Muscle of back (tissue), 11 donors: ENCODE results near the gene SLFN13. TPM values are rescaled to one million over a fixed set of nuclear protein-coding genes. Genes with fewer than 3 reads are reported as not detected.
A peak's percentile ranks its signal among the peaks of the same experiment; 100 is the strongest.
"Not testable (repeated sequence)": the region's sequence is repeated elsewhere in the genome, so short reads cannot be mapped to it uniquely, and the experiment has no call there.

Experiments
- DNase-seq, 3 donors: peaks; one replicate each; pipeline versions ENCODE4 v3.0.0 to v3.0.0-alpha.2; 2013
- polyA plus RNA-seq, 10 donors: library from polyadenylated mRNA; unstranded; fragments of 120-200 nt; gene quantifications; one replicate each; pipeline ENCODE4 v1.2.1, GENCODE V29; 2013; ENCODE audit not compliant: insufficient read length in 10 of 10

The SLFN13 gene
- polyA plus RNA-seq, 10 donors, result 1.7 to 7.3 (median 4.2) TPM

- DNase-seq, result peak; percentile 87 to 98 (median 89)
Measured at GRCh38 chr17:35433075-35433894, 15.3 kb downstream of the SLFN13 start.

DNA sequence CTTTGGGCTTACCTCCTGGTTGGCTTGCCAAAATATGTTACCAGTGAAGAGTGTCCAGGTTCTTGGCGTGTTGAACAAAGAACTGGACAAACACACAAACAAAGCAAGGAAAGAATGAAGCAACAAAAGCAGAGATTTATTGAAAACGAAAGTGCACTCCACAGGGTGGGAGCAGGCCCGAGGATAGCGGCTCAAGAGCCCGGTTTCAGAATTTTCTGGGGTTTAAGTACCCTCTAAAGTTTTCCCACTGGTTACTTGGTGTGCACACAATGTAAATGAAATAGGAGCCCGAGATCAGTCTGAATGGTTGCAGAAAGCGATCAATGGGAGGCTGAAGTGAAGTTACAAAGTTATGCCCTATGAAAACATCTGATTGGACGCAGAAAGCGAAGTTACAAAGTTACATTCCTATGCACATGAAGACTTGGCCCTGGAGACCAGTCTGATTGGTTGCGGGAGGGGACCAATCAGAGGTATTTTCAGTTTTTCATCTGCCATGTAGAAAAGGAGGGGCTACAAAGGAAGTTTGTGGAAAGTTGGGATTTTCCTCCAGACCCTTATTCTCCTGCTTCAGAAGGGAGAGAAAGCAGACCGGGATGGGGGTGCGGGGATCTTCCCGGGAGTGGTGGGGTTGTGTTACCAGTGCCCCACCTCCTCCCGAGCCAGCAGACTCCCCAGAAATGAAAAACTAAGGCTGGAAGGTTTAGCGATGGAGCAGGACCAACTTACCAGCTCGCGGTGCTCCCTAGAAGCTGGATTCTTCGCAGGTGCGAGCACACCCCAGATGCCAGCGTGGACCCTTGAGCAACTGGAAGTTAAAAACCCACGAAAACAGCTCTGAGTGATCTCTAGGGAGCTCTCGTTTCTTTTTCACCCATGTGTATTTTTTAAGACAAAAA lies 16.1 kb downstream of the SLFN13 start, which contains the start of gene SLFN12:
TSS of gene SLFN12 (minus strand) at position 325 of the 899 bp plus-strand sequence. CDS start 9,472 bp downstream, outside the sequence.
- DNase-seq, result peak; percentile 93 to 94 (median 94)

DNA sequence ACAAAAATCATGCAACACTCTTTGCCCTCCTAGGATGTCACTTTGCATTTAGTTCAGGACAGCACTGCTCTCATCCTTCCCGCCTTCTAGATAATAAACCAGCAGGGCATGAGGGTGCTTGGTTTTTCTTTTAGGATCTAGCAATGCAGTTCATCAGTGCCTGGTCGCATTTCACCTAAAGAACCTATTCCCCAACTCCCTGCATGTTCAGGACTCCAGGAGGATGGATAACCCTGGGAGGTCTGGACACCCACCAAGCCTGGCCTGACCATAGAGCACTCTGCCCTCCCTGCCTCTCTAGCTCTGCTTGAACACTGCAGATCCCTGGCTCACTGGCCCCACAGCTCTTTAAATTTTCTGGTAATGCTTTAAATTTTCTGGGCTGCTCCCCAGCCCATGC lies 18.9 kb downstream of the SLFN13 start:
- DNase-seq, result no peak

- no peak for DNase-seq
Measured at GRCh38 chr17:35428229-35428628, 20.3 kb downstream of the SLFN13 start.

GRCh38 chr17:35423761-35424160 lies 24.8 kb downstream of the SLFN13 start:
- DNase-seq, result no peak

DNA sequence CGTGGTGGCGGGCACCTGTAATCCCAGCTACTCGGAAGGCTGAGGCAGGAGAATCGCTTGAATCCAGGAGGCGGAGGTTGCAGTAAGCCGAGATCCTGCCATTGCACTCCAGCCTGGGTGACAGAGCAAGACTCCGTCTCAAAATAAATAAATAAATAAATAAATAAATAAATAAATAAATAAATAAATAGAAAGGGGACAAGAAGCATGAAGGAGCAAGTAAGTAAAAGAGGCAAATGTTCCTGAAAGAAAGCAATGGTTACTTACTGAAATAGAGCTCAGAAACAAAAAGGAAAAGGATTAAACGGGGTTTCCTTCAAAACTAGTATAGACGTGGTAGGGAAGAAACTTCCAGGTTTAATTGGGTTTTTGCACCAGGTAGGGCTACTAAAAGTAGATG lies 27.5 kb downstream of the SLFN13 start:
- not testable (repeated sequence) for DNase-seq

- no peak for DNase-seq
Measured at GRCh38 chr17:35416659-35417058, 31.9 kb downstream of the SLFN13 start.

DNA sequence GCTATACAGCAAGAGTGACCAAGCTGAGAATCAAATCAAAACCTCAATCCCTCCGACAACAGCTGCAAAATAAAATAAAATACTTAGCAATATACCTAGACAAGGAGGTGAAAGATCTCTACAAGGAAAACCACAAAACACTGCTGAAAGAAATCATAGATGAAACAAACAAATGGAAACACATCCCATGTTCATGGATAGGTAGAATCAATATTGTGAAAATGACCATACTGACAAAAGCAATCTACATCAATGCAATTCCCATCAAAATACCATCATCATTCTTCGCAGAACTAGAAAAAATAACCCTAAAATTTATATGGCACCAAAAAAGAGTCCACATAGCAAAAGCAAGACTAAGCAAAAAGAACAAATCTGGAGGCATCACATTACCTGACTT lies 33.9 kb downstream of the SLFN13 start:
- DNase-seq, result not testable (repeated sequence)

- DNase-seq, result no peak
Measured at GRCh38 chr17:35414247-35414646, 34.3 kb downstream of the SLFN13 start.

DNA sequence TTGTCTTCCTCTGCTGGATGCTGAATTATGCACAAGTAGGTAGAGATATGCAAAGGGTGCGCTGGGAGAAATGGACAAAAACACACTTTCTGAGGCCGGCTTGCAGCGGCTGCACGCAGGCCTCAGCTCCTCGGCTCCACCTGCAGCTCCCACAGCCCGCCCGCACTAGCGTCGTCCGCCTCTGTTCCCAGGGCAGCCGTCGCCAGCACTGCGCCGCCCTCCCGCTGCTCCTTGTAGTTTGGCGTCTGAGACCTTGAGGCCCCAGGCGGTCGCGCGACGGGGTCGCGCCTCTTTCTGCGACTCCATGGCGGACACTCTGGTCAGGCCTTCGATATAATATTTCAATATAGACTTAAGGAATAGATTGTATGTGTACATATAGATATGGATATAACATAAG lies 41.0 kb downstream of the SLFN13 start:
- no peak for DNase-seq

DNA sequence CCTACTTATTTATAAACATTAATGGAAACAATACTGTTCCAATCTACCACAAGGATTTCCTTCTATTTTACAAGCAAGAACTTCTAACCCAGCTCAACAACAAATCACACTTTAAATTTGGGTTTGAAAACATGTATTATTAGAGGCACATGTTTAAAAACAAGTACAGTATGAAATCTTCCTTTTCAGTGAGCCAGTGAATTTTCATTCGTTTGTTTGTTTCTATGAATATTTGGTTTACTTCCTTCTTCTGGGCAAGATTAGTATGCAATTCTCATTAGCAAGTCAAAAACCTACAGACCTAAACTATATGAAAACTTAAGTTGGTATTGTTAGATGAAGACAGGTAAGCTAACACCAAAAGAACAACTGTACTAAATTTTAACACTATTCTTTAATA lies 42.0 kb downstream of the SLFN13 start:
- no peak for DNase-seq

- no peak for DNase-seq
Measured at GRCh38 chr17:35404360-35404759, 44.2 kb downstream of the SLFN13 start.

DNA sequence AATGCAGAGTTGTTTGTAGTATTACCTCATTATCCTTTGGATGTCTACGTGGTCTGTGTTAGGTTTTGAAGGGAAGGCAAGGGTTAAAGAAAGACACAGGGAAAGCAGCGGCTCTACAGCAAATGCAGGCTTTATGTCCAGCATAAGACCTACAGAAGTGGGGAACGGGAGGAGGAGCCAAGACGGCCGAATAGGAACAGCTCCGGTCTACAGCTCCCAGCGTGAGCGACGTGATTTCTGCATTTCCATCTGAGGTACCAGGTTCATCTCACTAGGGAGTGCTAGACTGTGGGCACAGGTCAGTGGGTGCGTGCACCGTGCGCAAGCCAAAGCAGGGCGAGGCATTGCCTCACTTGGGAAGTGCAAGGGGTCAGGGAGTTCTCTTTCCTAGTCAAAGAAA lies 54.8 kb downstream of the SLFN13 start:
- not testable (repeated sequence) for DNase-seq

DNA sequence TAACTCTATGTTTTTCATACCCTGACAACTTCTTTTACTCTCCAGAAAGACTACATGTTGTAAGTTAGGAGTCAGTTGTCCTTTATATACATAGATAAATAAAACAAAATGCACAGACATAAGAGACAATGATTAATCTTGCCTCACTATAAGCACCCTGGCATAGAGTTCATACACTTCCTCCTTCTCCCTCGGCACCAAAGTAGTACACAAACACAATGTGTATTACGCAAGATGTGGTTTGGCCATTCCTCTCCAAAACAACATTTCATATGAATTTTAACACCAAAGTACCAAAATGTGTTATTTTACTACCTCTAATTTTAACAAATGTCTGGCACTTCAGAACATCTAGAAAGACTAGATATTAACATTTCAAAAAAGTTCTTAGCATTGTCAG lies 57.9 kb downstream of the SLFN13 start:
- DNase-seq, result no peak

- no peak for DNase-seq
Measured at GRCh38 chr17:35390156-35390555, 58.4 kb downstream of the SLFN13 start.

- no peak for DNase-seq
Measured at GRCh38 chr17:35387496-35387895, 61.1 kb downstream of the SLFN13 start.

Other genes starting within 250 kb of the SLFN13 start
- 10 to 100 TPM in 1 of 10 donors, 1 to 10 TPM in 9; 4.8 to 10.0 (median 5.8) TPM for gene SLFN5, start 205.7 kb downstream of the SLFN13 start, polyA plus RNA-seq
- 10 to 100 TPM in 7 of 10 donors, 1 to 10 TPM in 3; 7.5 to 19.9 (median 14.2) TPM for gene SLFN11, start 75.1 kb downstream of the SLFN13 start, polyA plus RNA-seq
- gene SLFN12, start 16.3 kb downstream of the SLFN13 start, polyA plus RNA-seq, result 1 to 10 TPM; 4.6 to 9.1 (median 6.7) TPM
- 1 to 10 TPM in 1 of 10 donors, under 1 TPM in 6, not detected in 3; 0.05 to 3.6 (median 0.32) TPM for gene SLFN12L, start 88.9 kb upstream of the SLFN13 start, polyA plus RNA-seq
- gene SLFN14, start 112.1 kb upstream of the SLFN13 start, polyA plus RNA-seq, result under 1 TPM in 9 of 10 donors, not detected in 1; 0.09 to 0.61 (median 0.23) TPM
- gene PEX12, start 129.8 kb upstream of the SLFN13 start, polyA plus RNA-seq, result 1 to 10 TPM; 7.1 to 9.2 (median 7.9) TPM
- gene AP2B1, start 138.6 kb upstream of the SLFN13 start, polyA plus RNA-seq, result 10 to 100 TPM; 72.0 to 89.4 (median 83.2) TPM